ENCODE data around the gene ST6GAL2.

DNA sequence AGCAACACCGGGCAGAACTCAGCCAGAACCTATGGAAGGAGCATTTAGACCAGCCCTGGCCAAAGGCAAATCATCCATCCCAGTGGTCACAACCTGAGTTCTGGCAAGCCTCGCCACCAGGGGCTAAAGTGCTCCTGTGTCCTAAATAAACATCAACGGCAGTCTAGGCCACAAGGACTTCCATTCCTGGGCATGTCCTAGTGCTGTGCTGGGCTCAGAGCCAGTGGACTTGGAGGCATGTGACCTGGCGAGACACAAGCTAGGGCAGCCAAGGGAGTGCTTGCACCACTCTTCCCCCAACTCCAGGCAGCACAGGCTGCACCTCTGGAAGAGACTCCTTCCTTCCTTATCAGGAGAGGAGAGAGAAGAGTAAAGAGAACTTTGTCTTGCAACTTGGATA is 69.0 kb downstream of the ST6GAL2 start:
- TF ChIP-seq EZH2 (IDR thresholded peaks at IDR 0.05; ENCODE audit: low read length): no peak
- TF ChIP-seq, protein P1, sequence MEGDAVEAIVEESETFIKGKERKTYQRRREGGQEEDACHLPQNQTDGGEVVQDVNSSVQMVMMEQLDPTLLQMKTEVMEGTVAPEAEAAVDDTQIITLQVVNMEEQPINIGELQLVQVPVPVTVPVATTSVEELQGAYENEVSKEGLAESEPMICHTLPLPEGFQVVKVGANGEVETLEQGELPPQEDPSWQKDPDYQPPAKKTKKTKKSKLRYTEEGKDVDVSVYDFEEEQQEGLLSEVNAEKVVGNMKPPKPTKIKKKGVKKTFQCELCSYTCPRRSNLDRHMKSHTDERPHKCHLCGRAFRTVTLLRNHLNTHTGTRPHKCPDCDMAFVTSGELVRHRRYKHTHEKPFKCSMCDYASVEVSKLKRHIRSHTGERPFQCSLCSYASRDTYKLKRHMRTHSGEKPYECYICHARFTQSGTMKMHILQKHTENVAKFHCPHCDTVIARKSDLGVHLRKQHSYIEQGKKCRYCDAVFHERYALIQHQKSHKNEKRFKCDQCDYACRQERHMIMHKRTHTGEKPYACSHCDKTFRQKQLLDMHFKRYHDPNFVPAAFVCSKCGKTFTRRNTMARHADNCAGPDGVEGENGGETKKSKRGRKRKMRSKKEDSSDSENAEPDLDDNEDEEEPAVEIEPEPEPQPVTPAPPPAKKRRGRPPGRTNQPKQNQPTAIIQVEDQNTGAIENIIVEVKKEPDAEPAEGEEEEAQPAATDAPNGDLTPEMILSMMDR (optimal IDR thresholded peaks at IDR 0.05 in 1 of 3, IDR thresholded peaks at IDR 0.05 in 1 of 3, conservative IDR thresholded peaks at IDR 0.05 in 1 of 3; ENCODE audit: extremely low read depth in 1 of 3, insufficient read depth in 2 of 3, low read length in 3 of 3): no peak

Data from keratinocyte (primary cell).